ENCODE data around the gene PTPRT. TPM values are rescaled to one million over a fixed set of nuclear protein-coding genes. Genes with fewer than 3 reads are reported as not detected.

Gene PTPRT
- polyA plus RNA-seq, 1 experiment = not detected

GRCh38 chr20:42255821-42256220, 933.9 kb downstream of the PTPRT start:
- DNase-seq (ENCODE audit: low read depth) = no peak
- TF ChIP-seq CTCF (IDR thresholded peaks at IDR 0.05; ENCODE audit: insufficient read depth, low read depth, low read length) = no peak
- ChIA-PET CTCF (no interaction called here), POLR2A (no interaction called here)
- no peaks in the 10 kb centered on the region for H3K36me3 ChIP-seq (ENCODE audit: control insufficient read depth, insufficient read depth, low read length)
- H3K4me3 ChIP-seq (ENCODE audit: low read depth, low read length) = no peak overlapping the region
- H3K27me3 ChIP-seq (ENCODE audit: control insufficient read depth, insufficient read depth, low read length) = no peaks in the 10 kb centered on the region

DNA sequence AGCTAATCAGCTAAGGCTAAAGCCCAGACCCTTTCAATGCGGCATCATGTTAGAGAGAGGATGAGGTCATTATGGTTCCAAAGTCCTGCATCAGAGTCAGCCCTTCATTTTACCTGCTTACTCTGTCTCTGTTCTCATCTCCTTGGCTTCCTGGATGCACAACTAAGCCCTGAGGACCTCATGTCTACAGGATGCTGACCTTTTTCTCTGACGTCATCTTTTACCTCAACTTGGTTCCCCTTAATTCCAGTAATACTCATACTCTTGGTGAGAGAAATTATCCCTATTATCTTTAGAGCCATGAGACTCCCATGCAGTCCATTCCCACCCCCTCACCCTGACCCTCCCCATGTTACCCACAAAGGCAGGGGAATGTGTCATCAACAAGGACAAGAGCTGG, 935.0 kb downstream of the PTPRT start:
- no peaks in the 10 kb centered on the region for H3K36me3 ChIP-seq (ENCODE audit: control insufficient read depth, insufficient read depth, low read length)
- TF ChIP-seq CTCF (IDR thresholded peaks at IDR 0.05; ENCODE audit: insufficient read depth, low read depth, low read length) = no peak
- DNase-seq (ENCODE audit: low read depth) = no peak
- POLR2A ChIA-PET = no interaction called here
- CTCF ChIA-PET = no interaction called here
- H3K4me3 ChIP-seq (ENCODE audit: low read depth, low read length) = no peak overlapping the region
- H3K27me3 ChIP-seq (ENCODE audit: control insufficient read depth, insufficient read depth, low read length) = no peaks in the 10 kb centered on the region

GRCh38 chr20:42252116-42252515, 937.6 kb downstream of the PTPRT start:
- TF ChIP-seq CTCF (IDR thresholded peaks at IDR 0.05; ENCODE audit: insufficient read depth, low read depth, low read length) = no peak
- ChIA-PET POLR2A (no interaction called here), CTCF (no interaction called here)
- no peaks in the 10 kb centered on the region for H3K27me3 ChIP-seq (ENCODE audit: control insufficient read depth, insufficient read depth, low read length)
- H3K36me3 ChIP-seq (ENCODE audit: control insufficient read depth, insufficient read depth, low read length) = no peaks in the 10 kb centered on the region
- H3K4me3 ChIP-seq (ENCODE audit: low read depth, low read length) = no peak overlapping the region
- DNase-seq (ENCODE audit: low read depth) = no peak

GRCh38 chr20:42218621-42219374, 970.9 kb downstream of the PTPRT start:
- no peaks in the 10 kb centered on the region for H3K36me3 ChIP-seq (ENCODE audit: control insufficient read depth, insufficient read depth, low read length)
- DNase-seq (ENCODE audit: low read depth) = no peak
- ChIA-PET POLR2A (no interaction called here), CTCF (no interaction called here)
- no peak for TF ChIP-seq CTCF (IDR thresholded peaks at IDR 0.05; ENCODE audit: insufficient read depth, low read depth, low read length)
- no peaks in the 10 kb centered on the region for H3K27me3 ChIP-seq (ENCODE audit: control insufficient read depth, insufficient read depth, low read length)
- H3K4me3 ChIP-seq (ENCODE audit: low read depth, low read length) = no peak overlapping the region

DNA sequence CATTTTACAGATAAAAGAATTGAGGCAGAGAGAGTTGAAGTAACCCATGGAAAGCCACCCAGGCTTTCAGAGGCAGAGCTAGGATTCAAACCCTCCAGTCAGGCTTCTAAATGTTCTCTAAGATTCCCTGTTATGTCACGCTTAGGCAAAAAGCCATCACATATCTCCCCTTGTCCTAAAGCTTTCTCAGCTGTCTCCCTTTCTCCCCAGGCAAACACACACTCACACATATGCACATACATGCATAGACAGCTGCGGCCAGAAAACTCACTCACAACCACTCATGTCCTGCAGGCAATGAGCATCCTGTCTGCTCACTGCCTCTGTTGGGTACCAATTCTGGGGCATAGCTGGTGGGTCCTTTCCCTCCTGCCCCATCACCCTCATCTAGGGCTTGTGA, 975.6 kb downstream of the PTPRT start:
- no peaks in the 10 kb centered on the region for H3K36me3 ChIP-seq (ENCODE audit: control insufficient read depth, insufficient read depth, low read length)
- no peak for DNase-seq (ENCODE audit: low read depth)
- no peak overlapping the region for H3K4me3 ChIP-seq (ENCODE audit: low read depth, low read length)
- CTCF ChIA-PET = no interaction called here
- TF ChIP-seq CTCF (IDR thresholded peaks at IDR 0.05; ENCODE audit: insufficient read depth, low read depth, low read length) = no peak
- POLR2A ChIA-PET = no interaction called here
- no peaks in the 10 kb centered on the region for H3K27me3 ChIP-seq (ENCODE audit: control insufficient read depth, insufficient read depth, low read length)

Data from BJ (cell line).